ENCODE measurements around the gene CERS2.
"Not testable (repeated sequence)": the region's sequence is repeated elsewhere in the genome, so short reads cannot be mapped to it uniquely, and the experiment has no call there.

Gene CERS2

GRCh38 chr1:150968491-150968890 lies 6.1 kb downstream of the CERS2 start:
- DNase-seq, result no peak

DNA sequence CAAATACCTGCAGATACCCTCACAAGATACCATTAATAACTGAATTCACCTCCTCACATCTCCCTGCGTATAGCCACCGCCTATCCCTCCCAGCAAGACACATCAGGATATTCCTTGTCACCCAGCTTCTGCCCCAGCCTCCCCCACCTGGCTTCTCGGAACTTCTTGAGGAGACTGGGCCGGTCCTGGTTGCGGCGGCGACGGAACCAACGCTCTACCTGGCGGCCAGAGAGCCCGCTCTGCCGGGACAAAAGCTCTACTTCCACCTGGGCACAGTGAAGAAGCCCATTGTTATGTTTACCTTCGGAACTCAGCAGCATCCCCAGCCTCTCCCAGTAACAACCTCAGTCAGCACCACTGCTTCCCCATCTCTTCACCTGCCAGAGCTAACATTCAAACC lies 6.7 kb downstream of the CERS2 start:
- DNase-seq, result no peak

DNA sequence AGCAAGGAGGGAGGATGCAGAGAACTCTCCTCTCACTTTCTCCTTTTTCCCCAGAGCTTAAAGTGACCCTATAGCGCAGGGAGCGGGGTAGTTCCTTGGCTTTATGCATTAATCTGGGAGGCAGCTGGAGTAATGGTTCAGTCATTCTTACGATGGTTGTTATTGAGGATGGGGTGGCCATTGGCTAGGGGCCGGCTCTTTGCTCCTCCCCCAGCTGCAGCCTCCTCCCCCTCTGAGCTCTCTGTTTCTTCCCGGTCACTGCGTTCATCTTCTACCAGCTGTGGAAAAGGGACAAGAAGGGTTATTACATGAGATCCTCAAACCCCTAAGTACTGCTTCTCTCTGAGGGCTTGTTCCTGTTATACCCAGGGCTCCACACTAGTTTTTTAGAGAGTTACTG lies 8.6 kb downstream of the CERS2 start:
- no peak for DNase-seq

GRCh38 chr1:150965605-150966004 lies 9.0 kb downstream of the CERS2 start:
- DNase-seq, result no peak

DNA sequence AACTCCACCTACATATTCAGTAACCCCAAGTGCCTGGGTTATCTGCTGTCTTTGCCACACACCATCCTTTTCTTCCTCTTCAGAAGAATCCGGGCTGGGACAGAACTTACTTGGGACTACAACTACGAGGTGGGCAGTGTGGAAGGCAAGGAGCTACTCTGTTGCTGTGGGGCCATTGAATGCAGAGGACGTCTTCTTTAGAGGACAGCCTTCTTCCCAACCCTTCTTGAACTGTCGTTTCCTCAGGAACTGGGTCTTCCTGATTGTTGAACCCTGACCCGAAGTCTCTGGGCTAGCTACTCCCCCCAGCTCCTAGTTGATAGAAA lies 10.5 kb downstream of the CERS2 start:
- DNase-seq, result no peak

DNA sequence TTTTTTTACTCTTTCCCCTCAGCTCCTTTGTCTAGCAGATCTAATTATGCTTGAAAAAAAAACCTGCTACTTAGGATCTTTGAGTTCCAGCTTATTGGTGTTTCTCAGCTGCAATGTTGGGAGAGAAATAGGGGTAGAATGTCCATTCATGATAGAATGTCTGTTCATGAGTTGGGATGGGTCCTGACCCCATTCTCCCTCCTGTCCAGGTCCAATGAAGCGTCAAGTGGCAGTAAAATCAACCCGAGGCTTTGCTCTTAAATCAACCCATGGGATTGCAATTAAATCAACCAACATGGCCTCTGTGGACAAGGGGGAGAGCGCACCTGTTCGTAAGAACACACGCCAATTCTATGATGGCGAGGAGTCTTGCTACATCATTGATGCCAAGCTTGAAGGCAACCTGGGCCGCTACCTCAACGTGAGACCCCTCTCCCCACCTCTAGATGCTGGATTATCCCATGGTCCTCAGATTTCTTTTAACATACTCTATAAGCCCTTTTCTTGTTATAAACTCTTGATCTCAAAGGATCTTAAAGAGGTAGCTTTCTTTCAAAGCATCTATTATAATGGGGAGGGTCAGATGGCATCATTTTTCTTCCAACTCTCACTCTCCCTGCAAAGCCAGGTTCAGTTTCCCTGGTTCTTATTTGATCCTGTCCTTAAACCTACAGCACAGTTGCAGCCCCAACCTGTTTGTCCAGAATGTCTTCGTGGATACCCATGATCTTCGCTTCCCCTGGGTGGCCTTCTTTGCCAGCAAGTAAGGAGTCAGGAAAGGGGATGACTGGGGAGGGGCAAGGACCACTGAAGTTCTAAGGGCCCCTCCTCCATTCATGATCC lies 11.1 kb downstream of the CERS2 start:
- no peak for DNase-seq

DNA sequence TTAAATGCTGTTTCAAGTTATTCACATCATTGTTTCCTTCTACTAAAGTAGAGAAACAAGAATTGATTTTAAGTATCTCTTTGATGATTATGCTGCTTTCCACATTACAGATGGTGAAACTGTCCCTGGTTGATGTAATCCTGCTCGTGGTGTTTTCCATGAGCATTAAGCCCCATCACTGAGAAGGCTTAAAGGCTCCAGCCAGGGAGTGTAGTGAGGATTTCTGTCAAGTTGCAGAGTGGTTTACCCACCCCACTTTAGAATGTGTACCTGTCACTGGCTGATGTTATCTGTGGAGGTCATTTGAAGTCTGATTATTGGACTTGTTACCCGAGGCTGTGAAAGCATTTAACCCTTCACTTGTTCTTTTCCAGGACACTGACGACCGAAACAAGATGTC lies 12.9 kb downstream of the CERS2 start:
- no peak for DNase-seq

- DNase-seq, result no peak
These were observed 14.0 kb downstream of the CERS2 start for GRCh38 chr1:150960646-150961045.

- no peak for DNase-seq
These were observed 17.0 kb downstream of the CERS2 start for GRCh38 chr1:150957666-150958065.

DNA sequence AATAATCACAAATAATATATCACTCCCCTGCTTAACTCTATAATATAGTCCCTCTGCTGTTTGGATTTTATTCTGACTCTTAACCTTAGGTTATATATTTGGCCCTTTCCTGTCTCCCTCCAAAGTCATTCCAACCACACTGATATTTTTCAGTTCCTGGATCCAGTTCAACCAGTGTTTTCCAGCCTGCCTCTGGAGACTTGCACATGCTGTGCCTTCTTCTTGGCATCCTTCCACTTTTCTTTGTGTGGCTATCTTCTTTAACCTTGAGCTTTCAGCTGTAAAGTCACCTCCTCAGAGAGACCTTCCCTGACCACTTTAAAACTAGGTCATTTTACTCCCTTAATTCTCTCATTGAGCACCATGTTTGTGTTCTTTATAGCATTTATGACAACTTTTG lies 19.4 kb downstream of the CERS2 start:
- DNase-seq, result no peak

DNA sequence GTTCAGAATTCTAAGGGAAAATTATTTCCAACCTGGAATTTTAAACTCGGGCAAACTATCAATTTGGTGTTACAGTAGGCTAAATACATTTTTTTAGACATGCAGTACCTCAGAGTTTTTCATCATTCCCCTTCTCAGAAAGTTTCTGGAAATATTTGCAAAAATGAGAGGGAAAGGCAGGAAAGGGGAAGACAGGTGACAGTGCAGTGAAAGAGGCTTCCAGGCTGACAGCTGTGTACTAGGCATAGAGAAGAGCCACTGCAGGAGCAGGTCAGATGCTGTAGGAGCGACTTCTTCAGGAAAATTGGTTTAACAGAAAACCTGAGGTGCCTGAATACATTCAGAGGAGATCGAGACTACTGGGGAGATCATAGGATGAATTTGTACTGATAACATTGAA lies 19.9 kb downstream of the CERS2 start:
- DNase-seq, result no peak

GRCh38 chr1:150944856-150945255 lies 29.8 kb downstream of the CERS2 start:
- no peak for DNase-seq

GRCh38 chr1:150931773-150932172 lies 42.9 kb downstream of the CERS2 start:
- DNase-seq, result no peak

GRCh38 chr1:150928775-150929174 lies 45.9 kb downstream of the CERS2 start:
- not testable (repeated sequence) for DNase-seq

- DNase-seq, result no peak
These were observed 46.3 kb downstream of the CERS2 start for GRCh38 chr1:150928286-150928685.

DNA sequence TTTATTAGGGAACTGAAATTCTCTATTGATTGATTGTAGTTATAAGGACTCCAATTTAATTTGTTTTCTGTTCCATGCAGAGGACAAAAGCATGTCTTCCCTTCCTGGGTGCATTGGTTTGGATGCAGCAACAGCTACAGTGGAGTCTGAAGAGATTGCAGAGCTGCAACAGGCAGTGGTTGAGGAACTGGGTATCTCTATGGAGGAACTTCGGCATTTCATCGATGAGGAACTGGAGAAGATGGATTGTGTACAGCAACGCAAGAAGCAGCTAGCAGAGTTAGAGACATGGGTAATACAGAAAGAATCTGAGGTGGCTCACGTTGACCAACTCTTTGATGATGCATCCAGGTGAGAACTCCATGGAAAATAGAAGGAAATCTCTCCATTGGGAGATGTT lies 47.0 kb downstream of the CERS2 start:
- no peak for DNase-seq

DNA sequence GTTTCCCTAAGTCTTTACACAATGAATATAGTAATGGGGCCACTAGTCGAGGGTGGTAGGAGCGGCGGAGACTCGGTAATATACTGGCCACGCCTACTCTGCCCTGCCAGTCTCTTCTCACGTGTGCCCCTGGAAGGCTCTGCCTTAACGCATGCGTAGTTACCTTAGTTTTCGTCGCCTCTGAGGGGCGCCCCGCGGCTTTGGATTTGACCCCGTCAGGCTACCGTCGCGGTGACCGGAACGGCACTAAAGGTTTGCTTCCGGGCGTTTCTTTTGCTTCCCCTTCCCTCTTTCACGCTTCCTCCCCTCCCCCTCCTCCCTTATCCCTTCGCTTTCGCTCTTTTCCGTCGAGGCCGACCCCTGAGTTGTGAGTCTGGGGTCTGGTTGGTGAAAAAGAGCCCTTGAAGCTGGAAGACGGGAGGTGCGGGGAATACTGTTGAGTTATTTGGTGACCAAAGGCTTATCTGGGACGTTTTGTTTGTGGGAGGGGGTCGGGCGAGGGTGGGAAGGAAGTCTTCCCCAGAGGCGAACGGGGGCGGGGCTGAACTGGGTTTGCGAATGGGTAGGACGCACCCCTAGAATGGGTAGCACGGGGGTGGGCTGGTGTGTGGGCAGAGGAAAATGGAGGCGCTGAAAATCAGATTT lies 48.4 kb downstream of the CERS2 start, which contains the start of gene SETDB1:
TSS of gene SETDB1 (plus strand) at position 267 of the 645 bp plus-strand sequence. CDS start 1,352 bp downstream, outside the sequence.
- DNase-seq, result peak; percentile 89

DNA sequence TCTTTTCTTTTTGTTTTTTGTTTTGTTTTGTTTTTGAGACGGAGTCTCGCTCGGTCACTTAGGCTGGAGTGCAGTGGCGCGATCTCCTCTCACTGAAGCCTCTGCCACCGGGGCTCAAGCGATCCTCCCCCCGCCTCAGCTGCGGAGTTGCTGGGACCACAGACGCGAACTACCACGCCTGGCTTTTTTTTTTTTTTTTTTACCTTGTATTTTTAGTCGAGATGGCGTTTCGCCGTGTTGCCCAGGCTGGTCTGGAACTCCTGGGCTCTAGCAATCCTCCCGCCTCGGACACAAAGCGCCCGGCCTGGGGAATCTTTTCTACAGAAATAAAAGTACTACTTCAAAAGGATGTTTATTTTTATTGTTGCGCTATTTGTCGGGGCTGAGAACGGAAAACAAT lies 49.6 kb downstream of the CERS2 start:
- DNase-seq, result peak; percentile 5

DNA sequence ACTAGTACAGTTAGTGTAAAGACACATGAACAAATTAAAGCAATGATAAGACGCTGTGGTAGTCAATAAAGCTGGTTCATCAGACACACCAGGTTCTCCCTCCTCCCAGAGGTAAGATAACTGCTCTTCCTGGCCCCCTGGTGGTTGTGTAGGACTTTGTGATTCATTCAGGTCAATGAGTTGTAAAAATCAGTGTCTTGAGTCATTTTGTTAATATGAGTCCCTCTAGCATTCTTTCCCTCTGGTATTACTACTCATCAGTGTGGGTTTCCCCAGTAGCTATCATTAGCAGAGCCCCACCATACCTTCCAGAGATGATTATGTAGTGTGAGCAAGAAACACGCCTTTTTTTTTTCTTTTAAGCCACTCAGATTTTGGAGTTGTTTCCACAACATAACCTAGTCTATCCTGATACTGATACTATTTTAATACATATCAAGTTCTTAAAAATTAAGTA lies 52.1 kb downstream of the CERS2 start:
- peak; percentile 71 for DNase-seq

DNA sequence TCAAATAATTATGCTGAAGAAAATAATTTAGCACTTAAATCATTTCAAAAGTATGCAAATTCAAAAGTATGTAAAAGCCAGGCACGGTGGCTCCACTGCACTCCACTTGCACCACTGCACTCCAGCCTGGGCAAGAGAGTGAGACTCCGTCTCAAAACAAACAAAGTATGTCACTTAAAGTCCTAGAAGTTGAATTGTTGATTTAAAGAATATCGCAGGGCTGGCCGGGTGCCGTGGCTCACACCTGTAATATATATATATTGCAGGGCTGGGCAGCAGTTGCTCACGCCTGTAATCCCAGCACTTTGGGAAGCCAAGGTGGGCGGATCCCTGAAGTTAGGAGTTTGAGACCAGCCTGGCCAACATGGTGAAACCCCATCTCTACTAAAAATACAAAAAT lies 57.2 kb downstream of the CERS2 start:
- no peak for DNase-seq

All from stimulated activated CD4-positive, alpha-beta T cell treated with anti-CD3 and anti-CD28 coated beads, Interleukin-4, amount 100 ng/mL, for 1 hour (primary cell).